Activated CD8-positive, alpha-beta memory T cell treated with anti-CD3 and anti-CD28 coated beads, Interleukin-2, amount 10 ng/mL, durations not matched to agents 7 days and 5 days (primary cell): ENCODE data around the gene LRRC26. TPM values are rescaled to one million over a fixed set of nuclear protein-coding genes. Genes with fewer than 3 reads are reported as not detected.
A peak's percentile ranks its signal among the peaks of the same experiment; 100 is the strongest.

ENCODE experiments used
- ATAC-seq: fragments of 150-1000 bp; cut with Tn5 transposase; one replicate; pipeline ENCODE4 v1.10.0; 2021; ENCODE audit warnings: moderate library complexity
- CTCF ChIA-PET: fragments of 350-600 bp; sonication (Branson Sonifier 250); formaldehyde crosslinking; loops from one replicate; lab custom pipeline; 2021; ENCODE audit warnings: antibody characterized with exemption; lab: Charles Lee
- DNase-seq: peaks from one replicate; pipeline ENCODE4 v3.0.0-alpha.2; 2020
- H3K27ac Mint-ChIP-seq: one replicate; pipeline ENCODE4 v1.8.0; 2021; ENCODE audit warnings: mild to moderate bottlenecking, mixed read lengths
- H3K27me3 Mint-ChIP-seq: one replicate; pipeline ENCODE4 v1.8.0; 2021; ENCODE audit warnings: mixed read lengths
- H3K36me3 Mint-ChIP-seq: one replicate; pipeline ENCODE4 v1.8.0; 2021; ENCODE audit warnings: mild to moderate bottlenecking, mixed read lengths
- H3K4me1 Mint-ChIP-seq: one replicate; pipeline ENCODE4 v1.8.0; 2021; ENCODE audit warnings: mixed read lengths
- H3K4me3 Mint-ChIP-seq: one replicate; pipeline ENCODE4 v1.8.0; 2021; ENCODE audit warnings: mild to moderate bottlenecking, moderate library complexity, mixed read lengths
- H3K9me3 Mint-ChIP-seq: one replicate; pipeline ENCODE4 v1.8.0; 2022; ENCODE audit warnings: low read depth, mixed read lengths
- total RNA-seq, 2 experiments: library from RNA; stranded (reverse); gene quantifications; one replicate each; pipeline ENCODE4 v1.2.3, GENCODE V29; 2021

LRRC26 gene
- total RNA-seq, 2 experiments from 2014 or later: 0.30 TPM; not detected in 1

- Mint-ChIP-seq H3K27ac (no peak overlapping the region), H3K36me3 (no peaks in the 10 kb centered on the region), H3K27me3 (peaks cover 41% of the 10 kb centered on the region), H3K4me3 (no peak overlapping the region), H3K4me1 (peaks cover 13% of the 10 kb centered on the region), H3K9me3 (no peaks in the 10 kb centered on the region)
- CTCF ChIA-PET: interaction anchor here (0.6 to 1.8 kb wide), 4 partner anchors 12 to 111 kb away, joined by 3 to 5 read pairs (median 4); no protein-coding TSS in a partner anchor
- ATAC-seq (no peak), DNase-seq (no peak)
These were observed 12.0 kb downstream of the LRRC26 start for GRCh38 chr9:137157618-137158415.

GRCh38 chr9:137156567-137157375 lies 13.1 kb downstream of the LRRC26 start:
- peak; percentile 67 for DNase-seq
- peak; percentile 70 for ATAC-seq
- H3K4me1 Mint-ChIP-seq: peaks cover 13% of the 10 kb centered on the region
- H3K27ac Mint-ChIP-seq: no peak overlapping the region
- H3K36me3 Mint-ChIP-seq: no peaks in the 10 kb centered on the region
- peaks cover 38% of the 10 kb centered on the region for H3K27me3 Mint-ChIP-seq
- CTCF ChIA-PET: interaction anchor here (0.6 to 1.8 kb wide), 3 partner anchors 11 to 89 kb away, joined by 3 to 5 read pairs (median 5); partner anchors contain the start of gene SSNA1
- H3K9me3 Mint-ChIP-seq: no peaks in the 10 kb centered on the region
- H3K4me3 Mint-ChIP-seq: peak overlapping the region; percentile 49

- CTCF ChIA-PET: no interaction called here
- no peaks in the 10 kb centered on the region for H3K36me3 Mint-ChIP-seq
- H3K27me3 Mint-ChIP-seq: peaks cover 11% of the 10 kb centered on the region
- ATAC-seq (no peak), DNase-seq (no peak)
- peaks cover 2% of the 10 kb centered on the region for H3K4me1 Mint-ChIP-seq
- no peak overlapping the region for H3K27ac Mint-ChIP-seq
- H3K9me3 Mint-ChIP-seq: no peaks in the 10 kb centered on the region
- H3K4me3 Mint-ChIP-seq: no peak overlapping the region
These were observed 16.9 kb downstream of the LRRC26 start for GRCh38 chr9:137152844-137153405.

- CTCF ChIA-PET: interaction anchor here (0.7 to 0.8 kb wide), 3 partner anchors 24 to 86 kb away, joined by 3 read pairs; no protein-coding TSS in a partner anchor
- Mint-ChIP-seq H3K9me3 (no peaks in the 10 kb centered on the region), H3K27ac (no peak overlapping the region), H3K27me3 (peaks cover 7% of the 10 kb centered on the region), H3K36me3 (no peaks in the 10 kb centered on the region), H3K4me1 (no peaks in the 10 kb centered on the region), H3K4me3 (no peak overlapping the region)
- DNase-seq (peak; percentile 75), ATAC-seq (peak; percentile 47)
These were observed 19.0 kb downstream of the LRRC26 start for GRCh38 chr9:137150617-137151457.

- CTCF ChIA-PET: interaction anchor here (0.8 to 1.0 kb wide), 2 partner anchors 26 to 87 kb away, joined by 3 read pairs; no protein-coding TSS in a partner anchor
- Mint-ChIP-seq H3K36me3 (no peaks in the 10 kb centered on the region), H3K9me3 (no peaks in the 10 kb centered on the region), H3K4me3 (no peak overlapping the region), H3K27ac (no peak overlapping the region), H3K4me1 (no peaks in the 10 kb centered on the region), H3K27me3 (peaks cover 4% of the 10 kb centered on the region)
- ATAC-seq (no peak), DNase-seq (peak; percentile 64)
These were observed 19.8 kb downstream of the LRRC26 start for GRCh38 chr9:137149942-137150616.

GRCh38 chr9:137149363-137149762 lies 20.5 kb downstream of the LRRC26 start:
- no peak for ATAC-seq
- H3K36me3 Mint-ChIP-seq: no peaks in the 10 kb centered on the region
- no peaks in the 10 kb centered on the region for H3K27me3 Mint-ChIP-seq
- no peaks in the 10 kb centered on the region for H3K4me1 Mint-ChIP-seq
- H3K27ac Mint-ChIP-seq: no peak overlapping the region
- DNase-seq: no peak
- H3K9me3 Mint-ChIP-seq: no peaks in the 10 kb centered on the region
- CTCF ChIA-PET: interaction anchor here (1.0 kb wide), 1 partner anchor 26 kb away, joined by 3 read pairs; no protein-coding TSS in a partner anchor
- H3K4me3 Mint-ChIP-seq: no peak overlapping the region

- Mint-ChIP-seq H3K9me3 (no peaks in the 10 kb centered on the region), H3K27me3 (no peaks in the 10 kb centered on the region), H3K36me3 (no peaks in the 10 kb centered on the region), H3K4me1 (no peaks in the 10 kb centered on the region), H3K4me3 (no peak overlapping the region), H3K27ac (no peak overlapping the region)
- DNase-seq (no peak), ATAC-seq (no peak)
- CTCF ChIA-PET: no interaction called here
These were observed 21.2 kb downstream of the LRRC26 start for GRCh38 chr9:137148661-137149060.

DNA sequence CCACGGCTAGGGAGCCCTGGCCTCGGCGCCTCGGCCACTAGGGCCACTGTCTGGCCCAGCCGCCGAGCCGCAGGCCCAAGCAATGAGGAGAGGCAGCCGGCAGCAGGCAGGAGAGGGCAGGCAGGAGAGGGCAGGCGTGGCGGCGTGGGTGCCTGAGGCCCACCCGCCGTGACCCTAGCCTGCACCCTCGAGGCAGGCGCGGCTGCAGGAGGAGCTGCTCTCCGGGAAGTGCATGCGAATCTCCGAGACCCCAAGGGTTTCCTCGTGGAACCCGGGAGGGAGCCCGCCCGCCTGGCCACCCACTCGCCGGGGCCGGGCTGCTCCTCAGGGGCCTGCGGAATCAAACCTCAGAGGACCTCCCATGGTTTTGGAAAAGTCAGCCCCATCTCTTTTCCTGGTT lies 21.6 kb downstream of the LRRC26 start:
- DNase-seq: no peak
- Mint-ChIP-seq H3K9me3 (no peaks in the 10 kb centered on the region), H3K4me3 (no peak overlapping the region), H3K4me1 (no peaks in the 10 kb centered on the region), H3K36me3 (no peaks in the 10 kb centered on the region), H3K27ac (no peak overlapping the region), H3K27me3 (no peaks in the 10 kb centered on the region)
- CTCF ChIA-PET: no interaction called here
- no peak for ATAC-seq

- Mint-ChIP-seq H3K27me3 (no peaks in the 10 kb centered on the region), H3K4me1 (no peaks in the 10 kb centered on the region), H3K4me3 (no peak overlapping the region), H3K9me3 (no peaks in the 10 kb centered on the region), H3K36me3 (no peaks in the 10 kb centered on the region), H3K27ac (no peak overlapping the region)
- DNase-seq (no peak), ATAC-seq (no peak)
- CTCF ChIA-PET: no interaction called here
These were observed 22.1 kb downstream of the LRRC26 start for GRCh38 chr9:137147793-137148160.

DNA sequence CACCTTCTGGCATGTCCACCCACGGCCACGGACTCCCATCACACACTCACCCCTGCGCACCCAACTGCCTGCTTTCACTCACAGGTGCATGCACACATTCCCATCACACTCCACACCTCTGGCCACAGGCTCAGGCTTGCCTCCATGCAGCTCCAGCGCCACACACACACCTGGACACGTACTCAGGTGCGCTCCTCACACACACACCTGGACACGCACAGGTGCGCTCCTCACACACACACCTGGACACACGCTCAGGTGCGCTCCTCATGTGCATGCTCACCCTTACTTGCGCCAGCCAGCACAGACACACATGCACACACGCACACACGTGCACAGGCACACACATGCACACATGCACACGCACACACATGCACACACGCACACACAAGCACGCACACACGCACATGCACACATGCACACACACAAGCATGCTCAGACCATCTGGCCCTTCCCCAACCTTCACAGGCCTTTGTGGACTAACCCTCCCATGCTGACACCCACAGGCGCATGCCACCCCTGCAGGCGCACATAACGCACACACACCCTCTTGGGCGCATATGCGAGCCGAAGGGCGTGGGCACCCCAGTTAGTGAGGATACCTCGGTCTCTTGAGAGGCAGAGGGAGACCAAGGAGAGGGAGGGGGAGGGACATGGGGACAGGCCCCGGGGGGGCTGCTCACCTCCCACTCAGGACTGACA lies 22.6 kb downstream of the LRRC26 start:
- peaks cover 3% of the 10 kb centered on the region for H3K27me3 Mint-ChIP-seq
- H3K9me3 Mint-ChIP-seq: no peaks in the 10 kb centered on the region
- CTCF ChIA-PET: no interaction called here
- ATAC-seq (no peak), DNase-seq (no peak)
- no peaks in the 10 kb centered on the region for H3K36me3 Mint-ChIP-seq
- H3K4me3 Mint-ChIP-seq: no peak overlapping the region
- H3K4me1 Mint-ChIP-seq: no peaks in the 10 kb centered on the region
- H3K27ac Mint-ChIP-seq: no peak overlapping the region

DNA sequence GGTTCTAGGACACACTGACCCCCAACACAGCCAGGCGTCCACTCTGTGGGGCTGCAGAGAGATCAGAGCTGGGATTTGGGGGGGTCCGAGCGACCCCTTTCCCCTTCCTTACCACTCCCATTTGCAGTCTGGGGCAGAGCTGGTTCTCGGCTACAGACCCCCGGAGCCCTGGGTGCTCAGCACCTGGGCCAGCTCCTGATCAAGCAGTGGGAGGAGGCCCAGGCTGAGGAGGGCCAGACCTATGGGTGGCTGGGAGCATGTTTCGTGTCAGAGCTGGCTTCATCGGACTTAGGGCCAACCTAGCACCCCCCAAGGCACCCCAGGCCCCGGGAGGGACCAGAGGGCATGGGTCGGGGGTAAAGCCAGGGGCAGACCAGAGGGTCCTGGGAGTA lies 23.3 kb downstream of the LRRC26 start:
- no peak for DNase-seq
- ATAC-seq: no peak
- no peaks in the 10 kb centered on the region for H3K36me3 Mint-ChIP-seq
- H3K27me3 Mint-ChIP-seq: peaks cover 7% of the 10 kb centered on the region
- H3K4me3 Mint-ChIP-seq: no peak overlapping the region
- no peak overlapping the region for H3K27ac Mint-ChIP-seq
- H3K4me1 Mint-ChIP-seq: no peaks in the 10 kb centered on the region
- CTCF ChIA-PET: interaction anchor here (1.0 kb wide), 1 partner anchor 11 kb away, joined by 3 read pairs; no protein-coding TSS in a partner anchor
- H3K9me3 Mint-ChIP-seq: no peaks in the 10 kb centered on the region
